Smooth muscle cell (in vitro differentiated cells): ENCODE measurements around the gene SBSN. TPM values are rescaled to one million over a fixed set of nuclear protein-coding genes. Genes with fewer than 3 reads are reported as not detected.

Experiments used
- DNase-seq: peaks from one replicate; lab custom pipeline; 2025; ENCODE audit not compliant: unreplicated experiment; lab: John Stamatoyannopoulos, UW
- H2AFZ ChIP-seq: fragments of 200-600 bp; sonication (generic); 2 replicates; pipeline ENCODE4 v1.6.0; 2016; ENCODE audit warnings: antibody characterized with exemption, low read depth, mild to moderate bottlenecking
- H3F3A ChIP-seq: fragments of 200-600 bp; sonication (generic); 2 replicates; pipeline ENCODE4 v1.6.0; 2017; ENCODE audit warnings: antibody characterized with exemption, low read depth
- H3K27ac ChIP-seq: fragments of 200-600 bp; sonication (generic); 2 replicates; pipeline ENCODE4 v1.5.1; 2016; ENCODE audit warnings: low read depth, mild to moderate bottlenecking
- H3K27me3 ChIP-seq: fragments of 200-600 bp; sonication (generic); 2 replicates; pipeline ENCODE4 v1.6.1; 2016; ENCODE audit warnings: low read depth, mild to moderate bottlenecking
- H3K36me3 ChIP-seq: fragments of 200-600 bp; sonication (generic); 2 replicates; pipeline ENCODE4 v1.5.1; 2016; ENCODE audit warnings: low read depth
- H3K4me1 ChIP-seq: fragments of 200-600 bp; sonication (generic); 2 replicates; pipeline ENCODE4 v1.5.1; 2016; ENCODE audit warnings: low read depth
- H3K4me2 ChIP-seq: fragments of 200-600 bp; sonication (generic); 2 replicates; pipeline ENCODE4 v1.6.0; 2016; ENCODE audit warnings: mild to moderate bottlenecking
- H3K4me3 ChIP-seq: fragments of 200-600 bp; sonication (generic); 2 replicates; pipeline ENCODE4 v1.5.1; 2016; ENCODE audit warnings: mild to moderate bottlenecking
- H3K79me2 ChIP-seq: fragments of 200-600 bp; sonication (generic); 2 replicates; pipeline ENCODE4 v1.6.0; 2016; ENCODE audit warnings: low read depth, mild to moderate bottlenecking
- H3K9ac ChIP-seq: fragments of 200-600 bp; sonication (generic); 2 replicates; pipeline ENCODE4 v1.6.0; 2016; ENCODE audit warnings: low read depth
- H3K9me3 ChIP-seq: fragments of 200-600 bp; sonication (generic); replicated peaks from 2 replicates; pipeline ENCODE4 v1.5.1; 2016; ENCODE audit warnings: low read depth
- H4K20me1 ChIP-seq: fragments of 200-600 bp; sonication (generic); 2 replicates; pipeline ENCODE4 v1.6.0; 2016; ENCODE audit warnings: low read depth
- CTCF ChIP-seq: fragments of 200-600 bp; sonication (generic); IDR thresholded peaks from 2 replicates; pipeline ENCODE4 v1.5.1; 2017; ENCODE audit warnings: borderline replicate concordance, mild to moderate bottlenecking, antibody characterized with exemption; ENCODE audit not compliant: insufficient read depth, poor library complexity, severe bottlenecking
- WGBS: methylation state at CpG from one replicate; pipeline ENCODE4 v1.1.7; 2016; ENCODE audit warnings: low lambda C conversion rate; 5-methylcytosine and 5-hydroxymethylcytosine counted together
- polyA plus RNA-seq: library from polyadenylated mRNA; unstranded; fragments of >200 nt; fragmentation: Nextera tagmentation; extraction: Ambion mirVana; gene quantifications from 2 replicates; pipeline ENCODE4 v1.2.1, GENCODE V29; 2016
- total RNA-seq: library from RNA; depleted of rRNA; stranded (reverse); fragments of >200 nt; gene quantifications from 2 replicates; pipeline ENCODE4 v1.2.3, GENCODE V29; 2014

The SBSN gene
- total and polyA plus RNA-seq, 2 experiments from 2014 or later: 11.7 to 19.8 TPM

GRCh38 chr19:35500611-35501010, 27.5 kb downstream of the SBSN start:
- Histone ChIP-seq H3K4me1 (no peaks in the 10 kb centered on the region), H2AFZ (no peak overlapping the region), H4K20me1 (no peaks in the 10 kb centered on the region), H3K9ac (no peak overlapping the region), H3K27ac (no peak overlapping the region), H3K79me2 (no peaks in the 10 kb centered on the region), H3F3A (no peaks in the 10 kb centered on the region), H3K9me3 (no peaks in the 10 kb centered on the region), H3K27me3 (no peaks in the 10 kb centered on the region), H3K4me3 (no peak overlapping the region), H3K4me2 (no peak overlapping the region), H3K36me3 (no peaks in the 10 kb centered on the region)
- no peak for TF ChIP-seq CTCF
- WGBS: 92% methylated on average over 10 of the region's 10 CpGs
- no peak for DNase-seq

- Histone ChIP-seq H2AFZ (no peak overlapping the region), H3K9ac (no peak overlapping the region), H3K4me2 (no peak overlapping the region), H4K20me1 (no peaks in the 10 kb centered on the region), H3K9me3 (no peaks in the 10 kb centered on the region), H3F3A (no peaks in the 10 kb centered on the region), H3K36me3 (no peaks in the 10 kb centered on the region), H3K27ac (no peak overlapping the region), H3K27me3 (no peaks in the 10 kb centered on the region), H3K4me1 (no peaks in the 10 kb centered on the region), H3K79me2 (no peaks in the 10 kb centered on the region), H3K4me3 (no peak overlapping the region)
- DNase-seq: no peak
- TF ChIP-seq CTCF: no peak
- WGBS: 91% methylated on average over 9 of the region's 9 CpGs
These were observed 29.1 kb downstream of the SBSN start for GRCh38 chr19:35498984-35499527.

GRCh38 chr19:35498220-35498619, 29.9 kb downstream of the SBSN start:
- Histone ChIP-seq H4K20me1 (no peaks in the 10 kb centered on the region), H3K27me3 (no peaks in the 10 kb centered on the region), H3F3A (no peaks in the 10 kb centered on the region), H3K4me3 (no peak overlapping the region), H3K9me3 (no peaks in the 10 kb centered on the region), H2AFZ (no peak overlapping the region), H3K9ac (no peak overlapping the region), H3K27ac (no peak overlapping the region), H3K79me2 (no peaks in the 10 kb centered on the region), H3K4me2 (no peak overlapping the region), H3K4me1 (no peaks in the 10 kb centered on the region), H3K36me3 (no peaks in the 10 kb centered on the region)
- no peak for TF ChIP-seq CTCF
- no peak for DNase-seq
- 78% methylated on average over 3 of the region's 3 CpGs for WGBS

GRCh38 chr19:35497406-35497805, 30.7 kb downstream of the SBSN start:
- Histone ChIP-seq H3K9me3 (no peaks in the 10 kb centered on the region), H3K36me3 (no peaks in the 10 kb centered on the region), H3K27me3 (no peaks in the 10 kb centered on the region), H3K4me2 (no peak overlapping the region), H3K4me1 (no peaks in the 10 kb centered on the region), H2AFZ (no peak overlapping the region), H3K9ac (no peak overlapping the region), H3K4me3 (no peak overlapping the region), H3K27ac (no peak overlapping the region), H4K20me1 (no peaks in the 10 kb centered on the region), H3K79me2 (no peaks in the 10 kb centered on the region), H3F3A (no peaks in the 10 kb centered on the region)
- 85% methylated on average over 14 of the region's 14 CpGs for WGBS
- TF ChIP-seq CTCF: no peak
- no peak for DNase-seq
